H1 (cell line): ENCODE measurements around the gene GUCY1A1. TPM values are rescaled to one million over a fixed set of nuclear protein-coding genes. Genes with fewer than 3 reads are reported as not detected.

Experiments
- CTCF ChIA-PET: fragments of 300-600 bp; sonication (Branson Sonifier 250); formaldehyde crosslinking; loops from one replicate; lab custom pipeline; 2021; ENCODE audit not compliant: partially characterized antibody; lab: Charles Lee
- POLR2A ChIA-PET: fragments of 300-600 bp; sonication (Branson Sonifier 250); formaldehyde crosslinking; loops from one replicate; lab custom pipeline; 2021; ENCODE audit warnings: inconsistent platforms; ENCODE audit not compliant: partially characterized antibody; lab: Charles Lee
- DNase-seq, 2 experiments: peaks; one replicate each; pipeline versions ENCODE4 v3.0.0 to v3.0.0-alpha.2; 2010 to 2022; ENCODE audit warnings: low spot score in 2 of 2, low read depth in 1 of 2, mixed read lengths in 1 of 2
- FAIRE-seq: peaks from 2 replicates; lab custom pipeline; 2011; peaks lifted over from hg19 to GRCh38; lab: Jason Lieb, UNC
- H2AFZ ChIP-seq: 2 replicates; pipeline ENCODE4 v1.8.1; 2012; ENCODE audit warnings: low read length, inconsistent platforms
- H2AK5ac ChIP-seq: 2 replicates; pipeline ENCODE4 v1.6.1; 2013; ENCODE audit warnings: low read depth, low read length
- H2BK120ac ChIP-seq: replicated peaks from 2 replicates; pipeline ENCODE3; 2013; ENCODE audit warnings: low read depth, low read length, inconsistent platforms
- H2BK12ac ChIP-seq: 2 replicates; pipeline ENCODE4 v1.6.1; 2013; ENCODE audit warnings: low read depth, low read length
- H2BK15ac ChIP-seq: 2 replicates; pipeline ENCODE4 v1.6.1; 2013; ENCODE audit warnings: low read length
- H2BK20ac ChIP-seq: 2 replicates; pipeline ENCODE4 v1.6.1; 2013; ENCODE audit warnings: low read length
- H2BK5ac ChIP-seq: 2 replicates; pipeline ENCODE4 v1.6.1; 2013; ENCODE audit warnings: low read depth, low read length
- H3K14ac ChIP-seq: 2 replicates; pipeline ENCODE4 v1.6.1; 2013; ENCODE audit warnings: inconsistent platforms; ENCODE audit not compliant: insufficient read length
- H3K18ac ChIP-seq: 2 replicates; pipeline ENCODE4 v1.6.1; 2013; ENCODE audit warnings: low read length; ENCODE audit errors: extremely low read depth
- H3K23ac ChIP-seq: 2 replicates; pipeline ENCODE4 v1.6.1; 2013; ENCODE audit warnings: inconsistent platforms; ENCODE audit not compliant: insufficient read length
- H3K23me2 ChIP-seq: 2 replicates; pipeline ENCODE4 v1.6.1; 2013; ENCODE audit warnings: low read depth, low read length
- H3K27ac ChIP-seq: 2 replicates; pipeline ENCODE4 v1.6.1; 2011; ENCODE audit warnings: low read depth, low read length, inconsistent platforms
- H3K27me3 ChIP-seq, 4 experiments: replicated peaks in 1 of 4; 1 replicate in 1 of 4; 2 replicates in 3 of 4; pipeline versions ENCODE4 v1.6.1 to v1.8.1; 2011 to 2013; ENCODE audit warnings: low read length in 3 of 4, mild to moderate bottlenecking in 3 of 4, inconsistent platforms in 2 of 4, mixed read lengths in 2 of 4, moderate library complexity in 1 of 4; ENCODE audit not compliant: control insufficient read depth in 3 of 4, insufficient read depth in 3 of 4; ENCODE audit errors: extremely low read depth in 1 of 4
- H3K36me3 ChIP-seq, 4 experiments: 2 replicates each; pipeline versions ENCODE4 v1.6.1 to v1.8.1; 2011 to 2013; ENCODE audit warnings: mild to moderate bottlenecking in 4 of 4, low read length in 3 of 4, moderate library complexity in 2 of 4, control low read depth in 1 of 4, inconsistent platforms in 1 of 4; ENCODE audit not compliant: insufficient read depth in 4 of 4, control insufficient read depth in 2 of 4
- H3K4ac ChIP-seq: replicated peaks from 2 replicates; pipeline ENCODE3; 2013; ENCODE audit warnings: low read length, low read depth, mixed read lengths, inconsistent platforms; ENCODE audit not compliant: insufficient read length
- H3K4me1 ChIP-seq, 4 experiments: replicated peaks in 1 of 4; 1 replicate in 1 of 4; 2 replicates in 3 of 4; pipeline versions ENCODE4 v1.6.1 to v1.8.1; 2011 to 2013; ENCODE audit warnings: low read length in 3 of 4, inconsistent platforms in 2 of 4, mixed read lengths in 1 of 4; ENCODE audit not compliant: insufficient read depth in 4 of 4, control insufficient read depth in 3 of 4
- H3K4me2 ChIP-seq, 2 experiments: 2 replicates each; pipeline versions ENCODE4 v1.6.1 to v1.8.1; 2011 to 2013; ENCODE audit warnings: low read depth in 2 of 2, low read length in 2 of 2, control low read depth in 1 of 2, inconsistent platforms in 1 of 2, mild to moderate bottlenecking in 1 of 2; ENCODE audit not compliant: insufficient read depth in 1 of 2
- H3K4me3 ChIP-seq, 4 experiments: fragments of 200-600, 300-600 bp in 1 of 4; sonication (generic), shearing (Covaris generic), sonication (Bioruptor Twin) in 1 of 4; 2 replicates each; pipeline versions ENCODE4 v1.5.1 to v1.8.1; 2011 to 2016; ENCODE audit warnings: low read length in 4 of 4, low read depth in 3 of 4, control low read depth in 2 of 4, inconsistent platforms in 2 of 4, mild to moderate bottlenecking in 2 of 4, mixed read lengths in 1 of 4, moderate library complexity in 1 of 4; ENCODE audit not compliant: insufficient read depth in 2 of 4; ENCODE audit errors: extremely low read depth in 1 of 4
- H3K56ac ChIP-seq: replicated peaks from 2 replicates; pipeline ENCODE3; 2013; ENCODE audit warnings: low read depth, mild to moderate bottlenecking, mixed read lengths, low read length, inconsistent platforms; ENCODE audit not compliant: insufficient read length
- H3K79me1 ChIP-seq: 2 replicates; pipeline ENCODE4 v1.6.1; 2013; ENCODE audit warnings: low read depth, low read length, control low read depth
- H3K79me2 ChIP-seq, 2 experiments: 2 replicates each; pipeline versions ENCODE4 v1.6.1 to v1.8.1; 2012 to 2013; ENCODE audit warnings: low read length in 2 of 2, mild to moderate bottlenecking in 2 of 2, inconsistent platforms in 1 of 2; ENCODE audit not compliant: insufficient read depth in 2 of 2, control insufficient read depth in 1 of 2
- H3K9ac ChIP-seq, 4 experiments: replicated peaks in 1 of 4; 1 replicate in 1 of 4; 2 replicates in 3 of 4; pipeline versions ENCODE4 v1.6.1 to v1.8.1; 2011 to 2013; ENCODE audit warnings: low read depth in 3 of 4, low read length in 3 of 4, control low read depth in 2 of 4, mild to moderate bottlenecking in 2 of 4, moderate library complexity in 2 of 4, inconsistent platforms in 1 of 4; ENCODE audit errors: extremely low read depth in 1 of 4
- H3K9me3 ChIP-seq, 2 experiments: 2 replicates each; pipeline versions ENCODE4 v1.6.1 to v1.8.1; 2012 to 2013; ENCODE audit warnings: mild to moderate bottlenecking in 2 of 2, moderate library complexity in 2 of 2, control low read depth in 1 of 2, inconsistent platforms in 1 of 2, low read depth in 1 of 2, low read length in 1 of 2, mixed read lengths in 1 of 2; ENCODE audit not compliant: insufficient read depth in 2 of 2
- H4K20me1 ChIP-seq, 2 experiments: replicated peaks in 1 of 2; 2 replicates each; pipeline versions ENCODE3 to v1.8.1; 2011 to 2013; ENCODE audit warnings: inconsistent platforms in 2 of 2, low read length in 2 of 2, mild to moderate bottlenecking in 1 of 2; ENCODE audit not compliant: insufficient read depth in 2 of 2, control insufficient read depth in 1 of 2
- H4K5ac ChIP-seq: 2 replicates; pipeline ENCODE4 v1.6.1; 2013; ENCODE audit warnings: low read length, low read depth, mixed read lengths, inconsistent platforms; ENCODE audit not compliant: insufficient read length
- H4K8ac ChIP-seq: 2 replicates; pipeline ENCODE4 v1.8.0; 2013; ENCODE audit warnings: mild to moderate bottlenecking, moderate library complexity, low read length, inconsistent platforms; ENCODE audit not compliant: insufficient read depth; ENCODE audit errors: extremely low read depth
- H4K91ac ChIP-seq: replicated peaks from 2 replicates; pipeline ENCODE3; 2013; ENCODE audit warnings: low read length, mixed read lengths, inconsistent platforms; ENCODE audit not compliant: insufficient read length
- CBX8 ChIP-seq: fragments of 300-800, 300-1000 bp; sonication (generic); IDR thresholded peaks from 2 replicates; pipeline ENCODE4 v1.7.1; 2016; ENCODE audit warnings: low read depth, low read length, borderline replicate concordance
- EGR1 ChIP-seq: IDR thresholded peaks from 2 replicates; pipeline ENCODE4 v1.6.1; 2011; ENCODE audit warnings: low read depth, low read length, borderline replicate concordance
- SUZ12 ChIP-seq: fragments of 200-600 bp; sonication (generic); IDR thresholded peaks from 2 replicates; pipeline ENCODE4 v1.6.1; 2012; ENCODE audit warnings: mild to moderate bottlenecking, inconsistent platforms, low read length, moderate library complexity, mixed read lengths
- WGBS, 2 experiments: shearing (Covaris generic) in 1 of 2; methylation state at CpG; one replicate each; pipeline versions ENCODE4 v1.1.6 to v1.1.7; 2013 to 2015; ENCODE audit warnings: low lambda C conversion rate in 2 of 2, mixed read lengths in 2 of 2, inconsistent platforms in 1 of 2, low coverage in 1 of 2, missing lambda C conversion rate in 1 of 2; ENCODE audit not compliant: insufficient replicate concordance in 2 of 2, insufficient coverage in 1 of 2, insufficient read length in 1 of 2; ENCODE audit errors: extremely low coverage in 1 of 2, missing lambda C conversion rate in 1 of 2; 5-methylcytosine and 5-hydroxymethylcytosine counted together
- polyA plus RNA-seq, 7 experiments: library from polyadenylated mRNA; depleted of rRNA in 3 of 7; stranded (reverse) in 5 of 7; unstranded in 2 of 7; fragments of >200 nt in 5 of 7; fragments of 200-250 nt in 2 of 7; gene quantifications; 1 replicate in 5 of 7; 2 replicates in 1 of 7; 4 replicates in 1 of 7; pipeline versions ENCODE4 v1.2.1 to v1.2.3, GENCODE V29; 2011 to 2013; ENCODE audit warnings: missing spikeins in 2 of 7, mixed read lengths in 2 of 7
- total RNA-seq: library from RNA; stranded (reverse); fragmentation: NEBNext Ultra II Directional; extraction: Animal tissue kit (Norgen Biotek cat#: 25700); gene quantifications from 2 replicates; pipeline ENCODE4 v1.2.1, GENCODE V29; 2021

Gene GUCY1A1
- total and polyA plus RNA-seq, 2 of the 8 experiments (the other 6 are each of a cell fraction or from before 2014, with no cell fraction given) = not detected

DNA sequence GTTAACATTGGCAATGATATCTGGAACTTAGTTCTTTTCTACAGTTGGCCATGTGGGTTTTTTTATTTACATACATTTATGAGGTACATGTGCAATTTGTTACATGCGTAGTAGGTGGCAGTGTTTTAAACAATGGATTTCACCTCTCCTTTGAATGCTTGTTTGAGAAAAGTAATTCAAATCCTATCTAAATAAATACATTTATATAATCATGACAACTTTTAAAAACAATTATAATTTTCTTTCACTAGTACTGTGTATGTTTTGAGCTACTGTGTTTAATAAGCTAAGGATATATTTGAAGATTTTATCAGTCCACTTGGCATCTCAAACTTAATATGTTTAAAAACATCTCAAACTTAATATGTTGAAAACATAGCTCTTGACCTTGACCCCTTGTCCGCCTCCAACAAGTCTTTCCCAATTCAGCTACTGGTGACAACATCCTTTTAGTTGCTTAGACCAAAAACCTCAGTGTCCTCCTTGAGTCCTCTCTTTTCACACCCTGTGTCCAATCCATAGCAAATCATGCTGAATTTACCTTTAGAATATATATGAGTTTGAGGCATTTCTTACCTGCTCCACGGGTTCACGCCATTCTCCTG is 106.7 kb downstream of the GUCY1A1 start:
- DNase-seq (no peak), FAIRE-seq (no peak)
- Histone ChIP-seq H2BK20ac (no peak overlapping the region), H3K4me2 (no peak overlapping the region), H3K4me1 (0 out of 7 replicates have a peak, but pooled peaks cover 0 to 2% (median 0%) of the 10 kb centered on the region in 4 experiments), H2BK12ac (no peak overlapping the region), H4K5ac (no peak overlapping the region), H3K27ac (no peak overlapping the region), H2AFZ (no peak overlapping the region), H2BK120ac (no peak overlapping the region), H3K9me3 (no peaks in the 10 kb centered on the region), H3K4me3 (no peak overlapping the region), H3K79me1 (no peaks in the 10 kb centered on the region), H2BK15ac (no peak overlapping the region), H3K56ac (no peak overlapping the region), H3K36me3 (no peaks in the 10 kb centered on the region), H3K23ac (no peak overlapping the region), H4K20me1 (no peaks in the 10 kb centered on the region), H3K14ac (no peak overlapping the region), H2AK5ac (no peak overlapping the region), H4K8ac (no peak overlapping the region), H4K91ac (no peak overlapping the region), H3K18ac (no peak overlapping the region), H3K4ac (no peak overlapping the region), H3K79me2 (no peaks in the 10 kb centered on the region), H3K27me3 (no peaks in the 10 kb centered on the region), H2BK5ac (no peak overlapping the region), H3K9ac (no peak overlapping the region), H3K23me2 (no peaks in the 10 kb centered on the region)
- TF ChIP-seq EGR1 = no peak
- TF ChIP-seq SUZ12 = no peak
- no peak for TF ChIP-seq CBX8
- POLR2A ChIA-PET = interaction anchor here (1.3 kb wide), 1 partner anchor 11 kb away, joined by 3 read pairs; no protein-coding TSS in a partner anchor
- WGBS, 2 experiments = 92% methylated on average over 4 of the region's 4 CpGs; no CpG with 5 or more reads in 1 of the 2 experiments
- CTCF ChIA-PET = interaction anchor here (1.2 to 3.6 kb wide), 6 partner anchors 13 to 370 kb away, joined by 3 to 13 read pairs (median 5); partner anchors contain the start of gene CTSO
